Heart left ventricle (tissue), 13 donors: ENCODE measurements around the gene RPS16.

Experiments
- POLR2A ChIP-seq, 2 donors: fragments of 450-650 bp; IDR thresholded peaks; one replicate each; pipeline ENCODE4 v1.6.1; 2017; ENCODE audit warnings: antibody characterized with exemption in 2 of 2, mild to moderate bottlenecking in 2 of 2, moderate library complexity in 2 of 2
- TF ChIP-seq, protein P1 (sequence below), 12 donors: fragments of 200-600 bp; sonication (generic) in 4 of 12; IDR thresholded peaks; one replicate each; pipeline versions ENCODE4 v1.5.0 to v1.8.0; 2018 to 2022; ENCODE audit warnings: antibody characterized with exemption in 12 of 12, mild to moderate bottlenecking in 5 of 12
- donor health status: ischemic (EF 13 %, LVEDD 7.1; RV severe dilation, severe dysfunction).
- donor health status: DM: no; HTN: yes; CAD: no.
- donor health status: DM: no; HTN: no; CAD: no.
- donor health status: ischemic (EF 25% LVEDD 6.9; RV normal size, moderate dysfunction).
- donor health status: ischemic (EF 25% LVEDD 5.7; RV mildly dilated, moderate dysfunction).
- donor health status: ischemic (EF 35%, LVEDD 5.7; RV mildly dilated, moderate dysfunction).
- donor health status: nonischemic (EF 11% LVEDD 7.7; RV severe dilation, severe dysfunction).
- donor health status: DM: yes; HTN: yes; CAD: no.
- donor health status: PGD.
- donor health status: ischemic (EF 29% LVEDD 5.4; RV normal size, mild dysfunction).
- donor health status: nonischemic (EF 23%, LVEDD 6.1; RV moderate dilation, normal function).

GRCh38 chr19:39407410-39407659, 28.4 kb downstream of the RPS16 start:
- TF ChIP-seq, protein P1, sequence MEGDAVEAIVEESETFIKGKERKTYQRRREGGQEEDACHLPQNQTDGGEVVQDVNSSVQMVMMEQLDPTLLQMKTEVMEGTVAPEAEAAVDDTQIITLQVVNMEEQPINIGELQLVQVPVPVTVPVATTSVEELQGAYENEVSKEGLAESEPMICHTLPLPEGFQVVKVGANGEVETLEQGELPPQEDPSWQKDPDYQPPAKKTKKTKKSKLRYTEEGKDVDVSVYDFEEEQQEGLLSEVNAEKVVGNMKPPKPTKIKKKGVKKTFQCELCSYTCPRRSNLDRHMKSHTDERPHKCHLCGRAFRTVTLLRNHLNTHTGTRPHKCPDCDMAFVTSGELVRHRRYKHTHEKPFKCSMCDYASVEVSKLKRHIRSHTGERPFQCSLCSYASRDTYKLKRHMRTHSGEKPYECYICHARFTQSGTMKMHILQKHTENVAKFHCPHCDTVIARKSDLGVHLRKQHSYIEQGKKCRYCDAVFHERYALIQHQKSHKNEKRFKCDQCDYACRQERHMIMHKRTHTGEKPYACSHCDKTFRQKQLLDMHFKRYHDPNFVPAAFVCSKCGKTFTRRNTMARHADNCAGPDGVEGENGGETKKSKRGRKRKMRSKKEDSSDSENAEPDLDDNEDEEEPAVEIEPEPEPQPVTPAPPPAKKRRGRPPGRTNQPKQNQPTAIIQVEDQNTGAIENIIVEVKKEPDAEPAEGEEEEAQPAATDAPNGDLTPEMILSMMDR (IDR thresholded peaks at IDR 0.05): no peak
- no peak for TF ChIP-seq POLR2A (IDR thresholded peaks at IDR 0.05)
